Mesothelial cell of epicardium (in vitro differentiated cells): Measurements from ENCODE around the gene OGG1. TPM values are rescaled to one million over a fixed set of nuclear protein-coding genes. Genes with fewer than 3 reads are reported as not detected.

ENCODE experiments used
- DNase-seq, 2 experiments: peaks; one replicate each; pipeline ENCODE4 v3.0.0; 2021; ENCODE audit warnings: low spot score in 2 of 2; ENCODE audit not compliant: unreplicated experiment in 2 of 2
- H3K27ac Mint-ChIP-seq: 2 replicates; pipeline ENCODE4 v1.8.0; 2021; ENCODE audit warnings: mixed read lengths
- H3K27me3 Mint-ChIP-seq: 2 replicates; pipeline ENCODE4 v1.8.0; 2021; ENCODE audit warnings: low read depth, mixed read lengths
- H3K36me3 Mint-ChIP-seq: 2 replicates; pipeline ENCODE4 v1.8.0; 2021; ENCODE audit warnings: mixed read lengths
- H3K4me1 Mint-ChIP-seq: 2 replicates; pipeline ENCODE4 v1.8.0; 2021; ENCODE audit warnings: mixed read lengths
- H3K4me3 Mint-ChIP-seq: 2 replicates; pipeline ENCODE4 v1.8.0; 2021; ENCODE audit warnings: mild to moderate bottlenecking, moderate library complexity, mixed read lengths
- H3K9me3 Mint-ChIP-seq: 2 replicates; pipeline ENCODE4 v1.8.0; 2021; ENCODE audit warnings: mixed read lengths
- total RNA-seq: library from RNA; stranded (reverse); gene quantifications from 3 replicates; pipeline ENCODE4 v1.2.1, GENCODE V29; 2021
- TF ChIP-seq, protein P1 (sequence below): fragments of 200-600 bp; sonication (generic); IDR thresholded peaks from one replicate; pipeline ENCODE4 v1.5.0; 2021; ENCODE audit warnings: antibody characterized with exemption; ENCODE audit not compliant: unreplicated experiment

Gene OGG1
- total RNA-seq, 1 donor from 2014 or later, result 51.0 TPM

DNA sequence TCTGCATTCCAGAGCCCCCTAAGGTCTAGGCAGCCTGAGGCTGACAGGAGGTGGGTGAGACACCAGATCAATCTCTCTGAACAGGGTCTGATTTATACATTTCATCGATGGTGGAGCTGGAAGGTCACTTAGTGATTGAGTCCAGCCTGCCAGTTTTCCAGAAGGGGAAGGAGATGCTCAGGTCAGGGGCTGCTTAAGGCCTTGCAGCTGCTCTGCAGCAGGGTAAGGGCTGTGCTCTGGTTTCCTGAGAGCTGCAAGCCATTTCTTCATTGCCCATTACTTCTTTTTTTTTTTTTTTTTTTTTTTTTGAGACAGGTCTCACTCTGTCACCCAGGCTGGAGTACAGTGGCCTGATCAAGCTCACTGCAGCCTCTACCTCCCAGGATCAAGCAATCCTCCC is 31.8 kb downstream of the OGG1 start:
- H3K9me3 Mint-ChIP-seq, result no peaks in the 10 kb centered on the region
- H3K27me3 Mint-ChIP-seq, result no peaks in the 10 kb centered on the region
- no peak for DNase-seq
- H3K36me3 Mint-ChIP-seq, result peaks cover 25% of the 10 kb centered on the region
- no peak overlapping the region for H3K4me3 Mint-ChIP-seq
- TF ChIP-seq, protein P1, sequence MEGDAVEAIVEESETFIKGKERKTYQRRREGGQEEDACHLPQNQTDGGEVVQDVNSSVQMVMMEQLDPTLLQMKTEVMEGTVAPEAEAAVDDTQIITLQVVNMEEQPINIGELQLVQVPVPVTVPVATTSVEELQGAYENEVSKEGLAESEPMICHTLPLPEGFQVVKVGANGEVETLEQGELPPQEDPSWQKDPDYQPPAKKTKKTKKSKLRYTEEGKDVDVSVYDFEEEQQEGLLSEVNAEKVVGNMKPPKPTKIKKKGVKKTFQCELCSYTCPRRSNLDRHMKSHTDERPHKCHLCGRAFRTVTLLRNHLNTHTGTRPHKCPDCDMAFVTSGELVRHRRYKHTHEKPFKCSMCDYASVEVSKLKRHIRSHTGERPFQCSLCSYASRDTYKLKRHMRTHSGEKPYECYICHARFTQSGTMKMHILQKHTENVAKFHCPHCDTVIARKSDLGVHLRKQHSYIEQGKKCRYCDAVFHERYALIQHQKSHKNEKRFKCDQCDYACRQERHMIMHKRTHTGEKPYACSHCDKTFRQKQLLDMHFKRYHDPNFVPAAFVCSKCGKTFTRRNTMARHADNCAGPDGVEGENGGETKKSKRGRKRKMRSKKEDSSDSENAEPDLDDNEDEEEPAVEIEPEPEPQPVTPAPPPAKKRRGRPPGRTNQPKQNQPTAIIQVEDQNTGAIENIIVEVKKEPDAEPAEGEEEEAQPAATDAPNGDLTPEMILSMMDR, result no peak
- no peak overlapping the region for H3K27ac Mint-ChIP-seq
- H3K4me1 Mint-ChIP-seq, result no peaks in the 10 kb centered on the region

DNA sequence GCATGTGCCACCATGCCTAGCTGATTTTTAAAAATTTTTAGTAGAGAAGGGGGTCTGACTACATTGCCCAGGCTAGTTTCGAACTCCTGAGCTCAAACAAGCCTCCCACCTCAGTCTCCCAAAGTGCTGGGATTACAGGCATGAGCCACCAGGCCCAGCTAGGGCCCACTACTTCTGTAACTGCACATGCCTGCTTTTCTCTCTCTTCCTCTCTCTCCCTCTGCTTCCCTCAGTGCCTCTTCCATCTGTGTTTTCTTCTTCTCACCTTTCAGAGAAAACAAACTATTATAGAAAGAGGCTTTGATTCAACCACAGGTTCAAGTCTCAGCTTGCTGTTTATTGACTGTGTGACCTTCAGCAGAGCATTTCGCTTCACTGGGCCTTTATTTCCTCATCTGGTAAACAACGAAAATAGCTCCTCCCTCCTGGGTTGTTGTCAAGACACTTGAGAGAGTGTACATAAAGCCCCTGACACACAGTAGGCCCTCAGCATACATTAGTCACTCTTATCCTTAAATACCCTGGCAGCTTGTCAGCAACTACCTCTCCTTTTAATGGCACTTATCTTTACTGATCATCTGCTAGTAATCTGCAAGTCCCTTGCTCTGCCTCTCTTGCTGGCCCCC is 32.3 kb downstream of the OGG1 start:
- no peak overlapping the region for H3K27ac Mint-ChIP-seq
- H3K36me3 Mint-ChIP-seq, result peaks cover 29% of the 10 kb centered on the region
- no peaks in the 10 kb centered on the region for H3K4me1 Mint-ChIP-seq
- no peak for DNase-seq
- no peak overlapping the region for H3K4me3 Mint-ChIP-seq
- no peaks in the 10 kb centered on the region for H3K27me3 Mint-ChIP-seq
- TF ChIP-seq, protein P1, result no peak
- H3K9me3 Mint-ChIP-seq, result no peaks in the 10 kb centered on the region

DNA sequence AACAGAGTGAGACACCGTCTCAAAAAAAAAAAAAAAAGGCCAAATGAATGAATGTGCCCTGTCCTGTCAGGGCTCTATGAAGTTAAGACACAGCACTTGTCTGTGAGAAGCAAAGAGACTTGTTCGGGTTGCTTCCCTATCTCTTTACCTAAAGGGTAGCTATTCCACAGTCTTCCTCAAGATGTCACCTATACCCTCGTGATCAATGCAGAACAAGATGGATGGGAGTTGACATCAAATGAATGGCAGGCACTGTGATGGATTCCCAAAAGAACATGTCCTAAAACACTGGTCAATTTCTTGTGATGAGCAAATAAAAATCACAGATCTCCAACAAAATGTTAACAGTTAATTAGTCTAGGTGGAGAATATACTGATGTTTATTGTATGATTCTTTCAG is 33.0 kb downstream of the OGG1 start:
- no peak overlapping the region for H3K27ac Mint-ChIP-seq
- no peaks in the 10 kb centered on the region for H3K27me3 Mint-ChIP-seq
- TF ChIP-seq, protein P1, result no peak
- H3K4me3 Mint-ChIP-seq, result no peak overlapping the region
- H3K4me1 Mint-ChIP-seq, result no peaks in the 10 kb centered on the region
- DNase-seq, result no peak
- no peaks in the 10 kb centered on the region for H3K9me3 Mint-ChIP-seq
- peaks cover 35% of the 10 kb centered on the region for H3K36me3 Mint-ChIP-seq

DNA sequence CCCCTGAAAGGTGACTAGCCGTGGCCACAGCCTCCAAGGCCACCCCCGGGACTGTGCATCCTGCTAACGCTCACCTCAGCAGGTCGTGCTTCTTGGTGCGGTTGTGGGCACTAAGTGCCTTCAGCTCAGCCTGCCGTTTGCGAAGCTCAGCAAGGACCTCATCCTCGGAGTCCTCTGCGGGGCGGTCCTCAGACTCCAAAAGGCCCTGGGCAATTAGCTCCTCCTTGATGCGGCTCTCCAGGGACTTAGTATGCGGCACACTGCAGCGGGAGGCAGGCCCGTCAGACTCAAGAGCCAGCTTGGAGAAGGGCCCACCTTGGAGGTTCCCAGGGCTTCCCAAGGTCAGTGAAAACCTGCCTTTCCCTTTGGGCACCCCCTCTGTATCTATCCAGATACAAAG is 34.2 kb downstream of the OGG1 start:
- Mint-ChIP-seq H3K4me1 (no peaks in the 10 kb centered on the region), H3K9me3 (no peaks in the 10 kb centered on the region), H3K27me3 (no peaks in the 10 kb centered on the region), H3K4me3 (no peak overlapping the region), H3K36me3 (peaks cover 37% of the 10 kb centered on the region), H3K27ac (no peak overlapping the region)
- TF ChIP-seq, protein P1, result no peak
- DNase-seq, result no peak

DNA sequence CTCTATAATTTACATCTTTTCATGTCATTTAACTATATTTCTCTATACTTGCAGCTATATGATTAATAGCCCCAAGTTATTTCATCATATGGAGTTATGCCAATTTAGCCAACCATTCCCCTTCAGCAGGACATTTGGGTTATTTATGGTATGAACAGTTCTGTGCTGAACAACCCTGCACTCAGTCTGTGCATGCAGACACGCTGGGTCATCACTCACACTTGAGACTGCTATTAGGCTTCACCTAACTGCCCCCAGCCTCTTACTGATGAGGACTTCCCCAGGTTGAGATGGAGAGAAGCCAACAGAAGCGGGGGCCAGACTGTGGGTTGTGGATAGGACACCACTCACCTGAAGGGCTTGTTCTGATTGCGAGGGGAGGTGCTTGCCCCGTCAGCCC is 35.2 kb downstream of the OGG1 start:
- H3K27me3 Mint-ChIP-seq, result no peaks in the 10 kb centered on the region
- H3K4me1 Mint-ChIP-seq, result no peaks in the 10 kb centered on the region
- DNase-seq, result no peak
- no peak overlapping the region for H3K27ac Mint-ChIP-seq
- no peaks in the 10 kb centered on the region for H3K9me3 Mint-ChIP-seq
- H3K4me3 Mint-ChIP-seq, result no peak overlapping the region
- TF ChIP-seq, protein P1, result no peak
- H3K36me3 Mint-ChIP-seq, result peaks cover 44% of the 10 kb centered on the region

DNA sequence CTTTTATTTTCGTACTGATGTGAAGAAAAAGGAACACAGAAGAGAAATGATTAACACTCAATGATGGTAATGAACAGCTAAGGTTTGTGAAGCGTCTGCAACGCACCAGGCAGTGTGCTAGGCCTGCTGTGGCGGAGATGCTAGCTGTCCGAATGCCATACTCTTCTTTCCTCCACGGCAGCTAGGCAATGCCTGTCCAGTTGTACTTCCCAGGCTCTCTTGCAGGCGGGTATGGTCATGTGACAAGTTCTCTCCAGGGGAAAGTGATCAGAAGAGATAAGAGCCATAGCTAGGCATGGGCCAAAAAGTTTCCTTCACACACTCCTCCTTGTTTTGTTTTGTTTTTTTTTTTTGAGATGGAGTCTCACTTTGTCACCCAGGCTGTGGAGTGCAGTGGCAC is 35.9 kb downstream of the OGG1 start:
- Mint-ChIP-seq H3K27ac (no peak overlapping the region), H3K9me3 (no peaks in the 10 kb centered on the region), H3K36me3 (peaks cover 46% of the 10 kb centered on the region), H3K4me1 (no peaks in the 10 kb centered on the region), H3K4me3 (no peak overlapping the region), H3K27me3 (no peaks in the 10 kb centered on the region)
- DNase-seq, result no peak
- TF ChIP-seq, protein P1, result no peak
